Testis (tissue), 2 donors: ENCODE data around the gene GREB1L.

Source experiments
- CTCF ChIP-seq, 3 experiments: fragments of 450-650 bp in 2 of 3; fragments of 200-600 bp in 1 of 3; sonication (generic) in 1 of 3; IDR thresholded peaks; one replicate each; pipeline ENCODE4 v1.5.1; 2016 to 2019; ENCODE audit warnings: antibody characterized with exemption in 3 of 3, mild to moderate bottlenecking in 2 of 3, moderate library complexity in 1 of 3
- POLR2A ChIP-seq: fragments of 450-650 bp; IDR thresholded peaks from one replicate; pipeline ENCODE4 v1.6.1; 2017; ENCODE audit warnings: antibody characterized with exemption, mild to moderate bottlenecking, moderate library complexity

DNA sequence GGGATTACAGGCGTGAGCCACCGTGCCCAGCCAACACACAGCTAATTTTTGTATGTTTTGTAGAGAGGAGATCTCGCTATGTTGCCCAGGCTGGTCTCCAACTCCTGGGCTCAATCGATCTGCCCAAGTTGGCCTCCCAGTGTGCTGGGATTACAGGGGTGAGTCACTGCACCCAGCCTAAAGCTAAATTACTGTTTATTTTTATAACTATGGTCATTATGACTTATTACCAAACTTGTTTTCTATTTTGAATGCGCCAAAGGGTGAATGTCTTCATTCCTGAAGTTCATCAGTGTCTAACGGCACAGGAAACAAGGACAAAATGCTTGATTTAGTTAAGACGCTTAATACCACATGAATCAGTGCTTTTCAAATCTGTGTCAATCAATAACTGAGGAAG is 38.9 kb upstream of the GREB1L start:
- TF ChIP-seq CTCF (IDR thresholded peaks at IDR 0.05): no peak
- TF ChIP-seq POLR2A: no peak
